HepG2 (cell line): ENCODE data around the gene BFAR. TPM values are rescaled to one million over a fixed set of nuclear protein-coding genes. Genes with fewer than 3 reads are reported as not detected.
A peak's percentile ranks its signal among the peaks of the same experiment; 100 is the strongest.

Experiments used
- DBP ChIP-seq: sonication (generic); formaldehyde crosslinking; IDR thresholded peaks from 2 replicates; pipeline ENCODE4 v1.4.0; 2020; ENCODE audit warnings: missing genetic modification reagents; ENCODE audit errors: not compliant biosample characterization
- GLI4 ChIP-seq: sonication (generic); formaldehyde crosslinking; IDR thresholded peaks from 2 replicates; pipeline ENCODE4 v1.5.1; 2020; ENCODE audit warnings: missing genetic modification reagents, mild to moderate bottlenecking, moderate library complexity, borderline replicate concordance
- HHEX ChIP-seq: IDR thresholded peaks from 2 replicates; pipeline ENCODE4 v1.6.1; 2016; ENCODE audit warnings: control low read depth
- KDM2A ChIP-seq: sonication (generic); formaldehyde crosslinking; IDR thresholded peaks from 2 replicates; pipeline ENCODE4 v1.4.0; 2020; ENCODE audit warnings: low read depth, missing genetic modification reagents, borderline replicate concordance
- LRRFIP1 ChIP-seq: sonication (generic); formaldehyde crosslinking; conservative IDR thresholded peaks from 2 replicates; pipeline ENCODE4 v1.4.0; 2020; ENCODE audit warnings: missing genetic modification reagents
- MLXIP ChIP-seq: sonication (generic); formaldehyde crosslinking; IDR thresholded peaks from 2 replicates; pipeline ENCODE4 v1.9.0; 2021; ENCODE audit warnings: missing genetic modification reagents, borderline replicate concordance
- NR0B2 ChIP-seq: sonication (generic); formaldehyde crosslinking; IDR thresholded peaks from 2 replicates; pipeline ENCODE4 v1.4.0; 2020; ENCODE audit warnings: mild to moderate bottlenecking, missing genetic modification reagents
- RXRB ChIP-seq: IDR thresholded peaks from 2 replicates; pipeline ENCODE4 v1.6.1; 2016; ENCODE audit warnings: borderline replicate concordance, missing genetic modification reagents, missing compliant biosample characterization
- SRSF9 ChIP-seq: fragments of 200-400 bp; formaldehyde crosslinking; IDR thresholded peaks from 2 replicates; pipeline ENCODE4 v1.6.1; 2018; ENCODE audit warnings: borderline replicate concordance, mild to moderate bottlenecking, low read depth, low read length; ENCODE audit not compliant: insufficient read depth, poor library complexity, severe bottlenecking
- TEAD2 ChIP-seq: sonication (generic); formaldehyde crosslinking; IDR thresholded peaks from 2 replicates; pipeline ENCODE4 v1.9.0; 2021; ENCODE audit warnings: missing genetic modification reagents
- TFAP4 ChIP-seq: sonication (generic); IDR thresholded peaks from 2 replicates; pipeline ENCODE4 v1.6.1; 2016; ENCODE audit warnings: low read depth, borderline replicate concordance
- ZFAT ChIP-seq: sonication (generic); formaldehyde crosslinking; conservative IDR thresholded peaks from 2 replicates; pipeline ENCODE4 v1.8.1; 2023; ENCODE audit warnings: missing genetic modification reagents, inconsistent platforms
- ZFP36L1 ChIP-seq: sonication (generic); formaldehyde crosslinking; IDR thresholded peaks from 2 replicates; pipeline ENCODE4 v1.8.0; 2022; ENCODE audit warnings: mild to moderate bottlenecking, missing genetic modification reagents, moderate library complexity
- ZNF17 ChIP-seq: sonication (generic); formaldehyde crosslinking; IDR thresholded peaks from 2 replicates; pipeline ENCODE4 v1.5.0; 2020; ENCODE audit warnings: mild to moderate bottlenecking, missing genetic modification reagents
- ZNF317 ChIP-seq: sonication (generic); formaldehyde crosslinking; IDR thresholded peaks from 2 replicates; pipeline ENCODE4 v1.5.0; 2020; ENCODE audit warnings: mild to moderate bottlenecking, missing genetic modification reagents
- ZNF382 ChIP-seq: sonication (generic); formaldehyde crosslinking; IDR thresholded peaks from 2 replicates; pipeline ENCODE4 v1.5.0; 2020; ENCODE audit warnings: missing genetic modification reagents, mild to moderate bottlenecking, borderline replicate concordance
- ZNF710 ChIP-seq: sonication (generic); formaldehyde crosslinking; IDR thresholded peaks from 2 replicates; pipeline ENCODE4 v1.5.0; 2020; ENCODE audit warnings: mild to moderate bottlenecking, missing genetic modification reagents, borderline replicate concordance
- polyA plus RNA-seq, 8 experiments: library from polyadenylated mRNA; depleted of rRNA in 3 of 8; stranded (reverse) in 7 of 8; unstranded in 1 of 8; fragments of >200 nt; fragmentation: Illumina TruSeq in 4 of 8; extraction: Trizol in 4 of 8; gene quantifications; 2 replicates each; pipeline versions ENCODE4 v1.2.1 to v1.2.3, GENCODE V29; 2011 to 2016; ENCODE audit warnings: low read depth in 4 of 8, missing spikeins in 1 of 8, mixed read lengths in 1 of 8; ENCODE audit not compliant: insufficient read depth in 1 of 8
- total RNA-seq, 5 experiments: library from RNA; depleted of rRNA; stranded (reverse); fragments of >200 nt; fragmentation: Illumina TruSeq; extraction: Trizol; gene quantifications; 2 replicates each; pipeline ENCODE4 v1.2.3, GENCODE V29; 2016; ENCODE audit warnings: low read depth in 1 of 5

The BFAR gene
- total and polyA plus RNA-seq, 2 of the 13 experiments (the other 11 are each of a cell fraction or from before 2014, with no cell fraction given), result 96.9 to 120 TPM

- peak; percentile 67 for TF ChIP-seq ZNF710 (CRISPR knock-in tag)
- TF ChIP-seq TFAP4, result peak; percentile 67; the same call in 1 of the 2 replicates
- peak; percentile 93 for TF ChIP-seq KDM2A
- TF ChIP-seq GLI4, result peak; percentile 35; the same call in 1 of the 2 replicates
- peak; percentile 71; the same call in 1 of the 2 replicates for TF ChIP-seq LRRFIP1 (CRISPR knock-in tag)
- TF ChIP-seq RXRB (CRISPR knock-in tag), result peak; percentile 89
- TF ChIP-seq MLXIP (CRISPR knock-in tag), result peak; percentile 73
- no peak for TF ChIP-seq SRSF9
- peak; percentile 86; the same call in 1 of the 2 replicates for TF ChIP-seq ZFP36L1 (CRISPR knock-in tag)
- peak; percentile 66; the same call in 1 of the 2 replicates for TF ChIP-seq ZNF317 (CRISPR knock-in tag)
- peak; percentile 70 for TF ChIP-seq NR0B2
- TF ChIP-seq ZFAT, result 0 out of 2 replicates have a peak, but pooled peaks have one; percentile 58
- TF ChIP-seq ZNF382 (CRISPR knock-in tag), result no peak
- peak; percentile 72 for TF ChIP-seq DBP (CRISPR knock-in tag)
- no peak for TF ChIP-seq TEAD2 (CRISPR knock-in tag)
- 0 out of 2 replicates have a peak, but pooled peaks have one; percentile 20 for TF ChIP-seq ZNF17 (CRISPR knock-in tag)
- 0 out of 2 replicates have a peak, but pooled peaks have one; percentile 30 for TF ChIP-seq HHEX
These were observed at the start of gene BFAR (continued) for GRCh38 chr16:14632693-14633569.
